HG02943 (cell line): ENCODE measurements around the gene DUSP22.

Experiments used
- ATAC-seq: cut with Tn5 transposase; IDR thresholded peaks from one replicate; pipeline ENCODE4 v1.9.1; 2021; ENCODE audit warnings: mild to moderate bottlenecking, low read depth, moderate library complexity; ENCODE audit not compliant: unreplicated experiment

Gene DUSP22

DNA sequence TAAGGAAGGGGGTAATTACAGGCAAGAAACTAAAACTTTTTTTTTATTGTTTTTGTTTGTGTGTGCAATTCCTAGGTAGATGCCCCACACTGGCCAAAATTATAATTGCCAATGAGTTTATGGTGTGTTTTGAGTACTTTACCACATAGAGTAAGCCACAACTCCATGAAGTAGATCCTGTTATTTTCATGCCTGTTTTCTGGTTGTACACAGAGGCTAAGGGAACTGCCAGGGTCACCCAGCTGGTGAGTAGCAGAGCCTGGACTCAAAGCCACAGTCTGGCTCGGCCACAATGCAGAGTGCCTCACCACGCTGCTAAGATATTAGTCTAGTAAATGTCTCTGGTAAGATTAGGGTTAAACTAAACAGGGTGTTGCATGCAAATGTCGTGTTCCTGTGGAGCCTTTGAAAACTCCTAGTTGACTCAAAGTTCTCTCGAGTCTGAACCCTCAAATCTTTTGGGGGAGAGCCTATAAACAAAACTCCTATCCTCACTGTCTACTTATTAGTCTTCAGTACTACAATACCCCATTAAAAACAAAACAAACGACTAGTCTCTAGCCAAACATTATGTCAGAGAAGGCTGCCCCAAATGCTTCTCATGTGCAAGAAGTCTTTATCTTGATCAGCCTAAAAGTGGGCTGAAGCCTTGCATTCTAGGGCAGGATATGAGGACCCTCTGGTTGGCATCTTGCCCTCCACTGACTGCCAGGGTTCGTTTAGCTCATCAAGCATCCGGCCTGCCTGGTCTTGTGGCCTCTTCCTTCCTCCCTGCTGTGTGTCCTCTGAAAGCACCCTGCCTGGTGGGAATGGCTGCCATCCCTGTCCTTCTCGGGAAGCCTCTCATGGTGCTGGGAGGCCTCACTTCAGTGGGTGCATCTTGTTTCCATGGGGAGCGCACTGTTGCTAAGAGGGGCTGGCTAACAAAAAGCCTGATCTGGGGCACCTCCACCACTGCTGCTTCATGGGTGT is 4.2 kb downstream of the DUSP22 start:
- ATAC-seq, result no peak

DNA sequence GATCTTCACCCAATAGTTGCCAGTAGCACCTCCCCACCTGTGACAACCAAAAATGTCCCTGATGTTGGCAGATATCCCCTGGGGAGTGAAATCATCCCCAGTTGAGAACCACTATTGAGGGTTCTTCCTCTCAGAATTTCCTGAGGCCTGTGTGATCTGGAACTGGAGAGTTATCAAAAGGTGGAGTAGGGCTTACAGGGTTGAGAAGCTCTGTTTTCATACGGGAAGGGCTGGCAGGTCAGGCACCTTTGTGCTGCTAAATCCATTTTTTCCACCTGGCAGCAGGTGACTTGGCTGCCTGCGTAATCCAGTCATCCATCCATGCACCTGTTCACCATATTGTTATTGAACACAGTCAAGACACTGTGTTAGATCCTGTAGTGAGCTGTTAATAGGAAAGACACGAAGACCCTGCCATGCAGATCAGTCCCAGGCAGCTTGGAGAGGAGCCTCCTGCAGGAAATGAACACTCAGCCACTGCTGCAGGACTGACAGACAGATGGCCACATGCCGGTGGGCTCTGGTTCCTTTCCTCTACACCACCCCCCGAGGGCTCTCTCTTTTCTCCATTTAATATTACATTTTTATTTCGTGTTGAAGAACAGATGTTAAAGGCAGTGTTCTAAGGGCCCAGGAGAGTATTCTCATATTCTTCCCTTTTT is 5.4 kb downstream of the DUSP22 start:
- ATAC-seq, result no peak

DNA sequence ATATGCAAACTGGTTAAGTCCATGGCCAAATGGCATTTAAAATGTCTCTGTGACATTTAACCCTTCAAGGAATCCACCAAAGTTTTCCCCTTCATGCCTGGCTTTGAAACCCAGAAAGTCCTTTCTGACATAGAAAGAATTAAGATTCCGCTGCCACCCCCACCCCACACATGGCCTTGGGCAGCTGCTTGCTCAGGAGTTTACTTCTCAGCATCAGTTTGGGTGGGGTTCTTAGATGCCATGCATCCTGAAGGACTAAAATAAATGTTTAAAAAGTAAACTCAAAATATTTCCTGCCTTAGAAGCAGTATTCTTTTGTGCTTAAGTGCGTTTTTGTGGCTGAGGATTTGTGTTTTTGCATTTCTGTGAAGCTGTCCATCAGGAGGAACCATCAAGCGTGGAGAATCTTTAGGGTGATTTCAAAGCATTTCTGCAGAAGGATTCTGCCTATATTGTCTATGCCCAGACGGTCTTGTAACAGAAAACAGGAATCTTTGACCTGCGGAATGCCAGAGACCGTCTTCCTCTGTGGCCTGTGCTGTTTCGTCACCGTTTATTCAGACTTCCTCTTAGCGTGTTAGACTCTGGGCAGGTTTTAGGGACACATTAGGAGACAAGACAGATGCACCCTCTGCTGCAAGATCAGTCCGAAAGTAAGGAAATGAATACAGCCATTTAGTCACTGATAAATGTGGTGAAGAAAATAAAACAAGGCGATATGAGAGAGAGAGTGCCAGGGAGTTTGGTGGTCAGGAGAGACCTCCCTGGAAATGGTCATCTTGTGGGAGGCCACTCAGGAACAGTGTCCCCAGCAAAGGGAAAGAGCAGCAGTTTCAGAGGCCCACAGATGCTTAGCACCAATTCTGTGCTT is 6.2 kb downstream of the DUSP22 start:
- ATAC-seq, result no peak

DNA sequence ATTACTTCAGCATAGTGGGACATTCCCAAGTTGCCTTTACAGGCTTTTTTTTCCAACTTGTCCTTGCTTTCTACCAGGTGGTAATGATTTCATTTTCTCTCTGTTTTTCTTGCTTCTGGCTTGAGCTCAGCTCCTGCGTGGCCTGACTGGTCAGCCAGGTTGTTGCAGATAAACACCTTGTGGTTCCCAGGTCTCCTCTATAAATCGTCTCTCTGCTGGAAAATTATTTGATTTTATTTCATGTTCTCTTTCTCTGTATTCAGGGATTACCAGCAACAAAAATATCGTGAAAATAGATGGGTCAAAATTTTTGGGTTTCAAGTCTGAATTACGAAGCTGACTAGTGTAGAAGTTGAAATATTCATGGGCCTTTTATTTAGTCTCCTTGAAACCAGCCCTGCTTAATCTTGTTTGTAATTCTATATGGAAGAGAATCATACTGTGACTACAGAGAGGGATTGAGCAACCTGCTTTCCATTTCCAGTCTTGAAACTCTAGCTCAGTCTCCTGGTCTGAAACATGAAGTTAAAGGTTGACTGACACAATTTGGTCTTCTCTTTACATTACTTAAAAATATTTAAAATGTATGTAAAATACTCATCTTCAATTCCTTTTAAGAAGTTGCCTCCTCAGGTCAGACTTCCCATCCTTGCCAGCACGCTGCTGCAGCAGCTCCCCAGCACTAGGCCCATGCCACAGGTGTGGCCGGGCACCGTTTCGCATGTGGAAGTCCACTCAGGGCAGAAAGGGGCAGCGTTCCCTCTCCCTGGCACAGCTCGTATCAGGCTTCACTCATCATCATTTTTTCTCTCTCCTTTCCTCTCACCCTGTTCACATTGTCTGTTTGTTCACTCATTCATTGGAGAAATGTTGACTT is 7.1 kb downstream of the DUSP22 start:
- ATAC-seq, result no peak

DNA sequence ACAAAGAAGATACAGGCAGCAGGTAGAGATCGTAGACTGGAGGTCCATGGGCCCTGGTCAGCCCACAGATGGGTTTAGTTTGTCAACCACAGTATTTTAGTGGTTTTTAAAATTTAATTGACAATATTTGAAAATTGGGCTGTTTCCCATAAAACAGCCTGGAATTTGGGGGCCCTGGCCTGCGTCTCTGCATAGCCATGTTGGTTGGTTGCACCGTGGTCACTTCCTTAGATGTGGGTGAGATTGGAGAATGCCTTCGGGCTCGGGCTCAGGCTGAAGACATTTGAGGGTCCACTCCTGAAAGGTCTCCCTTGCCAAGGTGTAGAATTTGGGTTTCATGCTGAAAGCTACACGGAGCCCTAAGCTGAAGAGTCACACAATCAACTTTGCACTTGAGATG is 7.7 kb downstream of the DUSP22 start:
- no peak for ATAC-seq

DNA sequence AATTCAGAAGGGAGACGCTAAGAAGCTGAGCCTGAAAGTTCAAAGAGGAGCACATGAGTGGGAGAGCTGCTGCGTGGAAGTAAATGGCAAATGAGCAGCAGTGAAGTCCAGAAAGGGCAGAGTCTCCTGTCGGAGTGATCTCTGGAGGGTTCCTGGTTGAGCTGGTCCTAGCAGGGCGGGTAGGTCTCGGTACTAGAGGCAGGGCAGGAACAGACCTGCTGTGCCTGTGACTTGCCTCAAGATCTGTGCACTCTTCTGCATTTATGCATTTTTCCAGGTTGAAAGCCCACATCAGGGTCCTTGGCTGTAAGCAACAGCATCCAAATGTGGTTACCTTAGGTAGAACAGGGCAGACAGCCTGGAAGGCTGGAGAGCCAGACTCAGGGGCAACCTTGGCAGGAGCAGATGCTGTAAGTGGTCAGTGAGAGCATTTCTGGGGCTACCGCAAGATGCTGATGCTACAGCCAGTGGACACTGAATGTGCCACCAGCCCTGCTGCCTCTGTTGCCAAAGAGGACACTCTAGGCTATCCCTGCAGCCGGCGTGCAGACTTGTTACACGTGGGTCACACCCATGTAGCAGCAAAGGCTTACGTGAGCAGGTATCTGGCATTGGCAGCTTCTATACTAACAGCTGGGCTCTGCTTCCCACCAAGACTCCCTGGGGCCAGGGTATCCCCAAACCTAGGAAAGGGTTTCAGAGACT is 8.4 kb downstream of the DUSP22 start:
- ATAC-seq, result no peak

DNA sequence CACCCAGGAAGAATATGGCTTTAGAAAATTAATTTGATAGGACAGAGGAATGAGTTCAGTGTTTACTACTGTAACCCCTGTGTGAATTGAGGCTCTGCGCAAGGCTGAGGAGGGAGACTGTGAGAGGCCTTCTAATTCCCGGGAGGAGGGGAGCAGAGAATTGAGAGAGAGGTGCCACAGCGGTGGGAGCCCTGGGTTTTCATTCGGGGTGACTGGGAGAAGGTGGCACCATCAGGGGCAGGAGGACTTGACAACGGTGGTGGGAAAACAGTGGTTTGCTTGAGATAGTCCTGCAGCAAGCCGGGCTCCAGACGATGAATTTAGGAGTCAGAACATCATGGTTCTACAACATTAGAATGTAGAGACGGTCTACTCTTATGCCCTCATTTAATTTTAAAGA is 9.2 kb downstream of the DUSP22 start:
- ATAC-seq, result no peak

DNA sequence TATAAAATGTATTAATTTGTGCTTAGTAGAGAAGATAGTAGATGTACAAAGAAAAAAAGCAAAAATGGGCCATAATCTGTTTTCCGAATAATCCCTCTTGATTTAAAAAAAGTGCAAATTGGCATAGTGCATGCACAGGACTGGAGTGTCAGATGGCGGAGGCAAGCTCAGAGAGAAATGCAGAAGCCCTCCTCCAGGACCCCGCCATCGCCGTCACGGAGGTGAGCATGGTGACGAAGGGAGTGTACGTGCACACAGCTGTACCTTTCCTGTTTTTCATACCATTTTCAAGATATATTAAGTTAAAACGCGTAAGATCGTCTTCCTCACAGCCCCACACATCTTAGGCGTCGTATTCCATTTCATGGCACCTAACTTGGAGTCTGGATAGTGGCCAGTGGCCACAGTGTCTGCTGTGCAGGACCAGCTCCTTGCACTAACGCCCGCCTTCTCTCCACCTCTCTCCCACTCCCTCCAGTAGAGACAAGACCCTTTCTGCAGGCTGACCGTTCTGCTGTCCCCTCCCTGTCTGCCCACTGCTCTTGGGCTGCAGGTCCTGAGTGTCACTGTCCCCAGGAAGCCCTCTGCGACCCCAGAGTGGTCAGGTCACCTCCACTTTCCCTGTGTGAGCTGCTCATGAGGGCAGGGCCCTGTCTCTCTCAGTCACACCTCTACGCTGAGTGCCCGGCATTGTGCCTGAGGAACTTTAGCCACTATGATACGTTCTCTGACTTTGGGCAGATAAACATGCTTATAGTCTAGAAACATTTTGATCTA is 9.8 kb downstream of the DUSP22 start:
- ATAC-seq, result no peak

DNA sequence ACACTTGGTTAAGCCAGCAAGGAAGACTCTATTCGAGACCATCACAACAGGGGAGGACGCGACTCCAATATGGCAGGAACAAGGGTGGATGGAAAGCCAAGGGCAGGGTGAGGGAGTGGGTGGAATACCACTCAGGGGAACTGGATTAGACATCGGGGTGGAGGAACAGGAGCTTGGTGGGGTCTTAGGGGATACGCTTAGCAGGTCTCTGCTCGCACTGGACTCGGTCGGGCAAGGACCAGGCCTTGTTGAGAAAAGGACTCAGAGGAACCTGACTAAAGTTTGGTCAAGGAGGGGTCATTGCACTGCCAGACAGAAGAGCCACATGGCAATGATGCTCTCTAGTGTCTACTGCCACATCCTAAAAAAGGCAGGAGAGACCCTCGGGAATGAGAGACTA is 10.5 kb downstream of the DUSP22 start:
- no peak for ATAC-seq

DNA sequence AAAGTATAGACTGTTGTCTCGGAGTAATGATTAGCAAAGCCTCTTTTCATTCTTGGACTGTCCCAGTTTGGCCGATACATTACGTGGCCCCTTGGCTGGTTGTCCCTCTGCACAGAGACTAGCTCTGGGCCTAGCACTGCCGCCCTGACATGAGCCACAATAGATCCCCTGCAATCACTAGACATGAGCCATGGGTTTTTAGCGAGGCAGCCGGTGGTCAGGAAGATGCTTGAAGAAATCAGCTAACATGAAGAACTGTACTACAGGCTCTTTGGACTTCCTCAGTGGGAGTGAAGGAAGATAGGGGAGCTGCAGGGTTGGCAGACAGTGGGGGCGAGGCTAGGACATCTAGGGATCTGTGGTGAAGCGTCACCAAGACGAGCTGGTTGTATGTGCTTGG is 11.0 kb downstream of the DUSP22 start:
- ATAC-seq, result no peak

DNA sequence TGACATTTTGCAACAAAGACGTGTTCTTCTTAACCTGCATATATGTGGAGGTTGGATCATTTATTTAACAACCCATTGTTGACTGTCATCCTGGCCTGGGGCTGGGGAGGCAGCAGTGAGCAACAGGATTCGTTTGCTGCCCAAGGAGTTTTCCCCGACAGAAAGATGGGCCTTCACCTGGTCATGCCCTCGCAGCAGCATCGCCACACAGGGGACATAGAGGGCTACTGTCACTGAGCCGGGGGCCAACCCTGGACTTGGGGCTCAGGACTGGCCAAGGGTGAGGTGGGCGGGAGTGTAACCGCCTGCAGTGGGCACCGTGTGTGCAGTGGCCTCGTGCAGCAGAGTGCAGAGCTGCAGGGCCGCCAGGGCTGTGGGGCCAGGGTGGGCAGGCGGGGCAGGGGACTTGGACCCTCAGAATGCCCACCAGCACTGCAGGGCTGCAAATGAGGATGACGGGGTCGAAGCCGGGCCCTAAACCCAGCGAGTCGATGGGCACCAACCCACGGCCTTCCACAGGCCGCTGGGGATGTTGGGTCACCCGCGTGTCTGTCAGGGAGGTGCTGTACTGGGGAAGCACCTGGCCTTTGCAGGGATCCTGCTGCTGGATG is 11.8 kb downstream of the DUSP22 start:
- no peak for ATAC-seq

DNA sequence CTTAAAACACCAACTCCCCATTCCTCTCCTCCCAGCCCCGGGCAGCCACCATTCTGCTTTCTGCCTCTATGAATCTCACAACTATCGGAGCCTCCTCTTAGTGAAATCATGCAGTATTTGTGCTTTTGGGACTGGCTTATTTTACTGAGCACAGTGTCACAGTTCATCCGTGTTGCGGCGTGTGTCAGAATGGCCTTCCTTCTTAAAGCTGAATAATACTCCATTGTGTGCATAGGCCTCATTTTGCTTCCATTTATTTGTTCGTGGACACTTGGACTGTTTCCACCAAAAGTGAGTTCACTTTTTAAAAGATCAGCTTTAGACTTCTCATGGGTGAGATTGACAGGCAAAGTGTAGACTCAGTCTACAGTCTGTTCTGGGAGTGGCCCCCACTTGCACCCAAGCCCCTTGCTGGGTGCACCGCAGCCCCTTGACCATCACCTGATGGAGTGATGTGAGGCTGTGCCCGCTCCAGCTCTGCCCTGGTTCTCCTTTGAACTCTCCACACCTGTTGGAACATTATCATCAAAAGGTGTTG is 12.6 kb downstream of the DUSP22 start:
- ATAC-seq, result peak; percentile 8

DNA sequence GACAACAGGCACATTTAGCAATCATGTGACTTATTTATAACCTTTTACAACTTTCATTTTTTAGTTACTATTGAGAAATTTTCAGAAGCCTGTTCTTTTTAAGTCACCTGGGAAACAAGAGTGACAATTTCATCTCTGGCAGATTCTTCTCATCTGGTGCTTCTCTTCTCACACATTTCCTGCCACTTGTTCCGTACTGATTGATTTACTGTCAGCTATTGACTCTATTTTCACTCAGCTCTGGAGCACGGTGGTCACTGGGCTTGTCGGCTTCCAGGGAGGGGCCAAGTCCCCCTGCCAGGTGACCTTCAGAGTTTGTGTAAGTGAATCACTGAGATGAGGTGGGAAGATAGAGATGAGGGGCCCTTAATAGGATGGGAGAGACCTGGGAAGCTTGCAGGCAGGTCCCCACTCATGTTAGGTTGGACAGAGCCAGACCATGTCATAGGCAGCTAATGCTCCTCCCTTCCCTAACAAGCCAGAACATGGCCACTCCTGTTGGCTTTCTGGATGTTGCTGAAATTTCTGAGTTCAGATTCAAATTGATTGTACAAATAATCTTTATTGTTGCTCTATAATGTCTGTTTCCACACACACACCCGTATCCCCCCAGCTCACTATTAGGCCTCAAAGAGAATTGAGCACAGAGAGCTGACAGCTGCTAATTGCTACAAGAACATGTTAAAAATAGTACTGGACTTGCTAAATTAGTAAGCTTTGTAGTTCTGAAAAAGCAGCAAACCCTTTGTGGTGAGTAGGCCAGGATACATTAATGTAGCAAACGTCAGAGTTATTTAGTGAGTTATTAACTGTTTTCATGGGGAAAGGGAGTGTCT is 13.3 kb downstream of the DUSP22 start:
- ATAC-seq, result peak; percentile 81

DNA sequence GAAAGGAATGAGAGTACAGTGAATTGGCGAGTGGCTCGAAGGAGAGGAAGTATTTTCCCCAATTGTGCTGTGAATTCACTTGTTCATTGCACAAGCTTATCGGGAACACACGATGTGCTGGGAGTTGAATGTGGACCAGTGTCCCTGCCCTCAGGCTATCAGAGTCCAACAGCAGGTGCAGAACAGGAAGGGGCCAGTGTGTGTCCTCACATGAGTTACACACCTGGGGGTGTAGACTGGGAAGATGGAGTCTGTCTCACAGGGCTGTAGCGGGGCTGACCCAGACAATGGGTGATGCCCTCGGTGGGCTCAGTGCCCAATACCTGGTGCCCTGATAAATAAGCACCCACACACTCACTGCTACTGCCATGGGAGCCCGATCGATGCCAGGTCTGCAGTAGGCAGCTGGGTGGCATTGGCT is 14.4 kb downstream of the DUSP22 start:
- no peak for ATAC-seq

DNA sequence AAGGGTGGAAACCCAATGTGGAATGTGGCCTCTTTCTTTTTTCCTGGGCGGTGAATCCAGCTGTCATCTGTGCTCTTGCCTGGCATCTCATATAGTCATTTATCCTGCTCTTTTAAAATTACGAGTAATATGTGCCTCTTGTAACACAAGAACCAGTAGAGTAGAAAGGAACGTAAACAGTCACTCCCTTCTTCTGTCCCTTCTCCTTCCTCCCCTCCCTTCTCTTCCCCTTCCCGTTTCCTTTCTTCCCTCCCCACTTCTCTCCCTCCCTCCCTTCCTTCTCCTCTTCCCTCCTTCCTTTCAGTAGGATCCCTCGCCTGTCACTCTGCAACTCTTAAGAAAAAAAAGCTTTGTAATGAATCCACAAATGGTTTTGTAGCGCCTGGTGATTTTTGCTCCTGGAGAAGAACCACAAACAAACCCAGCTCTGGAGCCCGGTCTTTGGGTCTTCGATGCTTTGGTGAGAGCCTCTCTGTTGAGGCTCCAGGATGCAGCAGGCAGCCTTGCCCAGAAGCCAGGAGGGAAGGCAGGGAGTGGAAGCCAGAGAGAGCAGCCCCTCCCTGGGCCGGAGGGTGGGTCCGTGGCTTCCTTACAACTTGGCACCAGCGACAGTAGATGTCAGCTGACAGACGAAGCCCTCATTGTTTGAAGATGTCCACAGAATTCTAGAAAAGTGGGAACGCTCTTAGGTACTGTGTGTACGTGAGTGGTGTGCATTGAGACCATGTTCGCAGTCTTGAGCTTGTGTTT is 15.0 kb downstream of the DUSP22 start:
- no peak for ATAC-seq

DNA sequence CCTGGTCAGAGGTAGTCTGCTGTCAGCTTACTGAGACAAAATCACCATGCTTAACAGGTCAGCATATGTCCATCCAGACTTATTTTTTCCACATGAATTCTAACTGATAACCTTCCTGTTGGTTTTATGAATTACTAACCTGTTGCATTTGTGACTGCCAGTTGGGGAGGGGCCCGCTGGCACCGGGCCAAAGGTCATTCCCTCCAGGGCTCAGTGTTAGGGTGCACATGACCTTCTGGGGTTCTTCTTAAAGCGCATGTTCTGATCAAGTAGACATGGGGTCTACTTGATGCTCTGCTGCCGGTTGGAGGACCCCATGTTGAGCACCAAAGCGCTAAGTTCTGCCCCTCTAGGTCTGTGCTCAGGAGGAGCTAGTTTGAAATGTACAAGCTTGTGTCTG is 15.6 kb downstream of the DUSP22 start:
- no peak for ATAC-seq
